Bronchial epithelial cell (primary cell): Measurements from ENCODE around the gene SNX19. TPM values are rescaled to one million over a fixed set of nuclear protein-coding genes. Genes with fewer than 3 reads are reported as not detected.
A peak's percentile ranks its signal among the peaks of the same experiment; 100 is the strongest.

Experiments
- DNase-seq: peaks from one replicate; pipeline ENCODE4 v3.0.0-alpha.2; 2010; ENCODE audit warnings: low read depth
- FAIRE-seq: peaks from 2 replicates; lab custom pipeline; 2011; peaks lifted over from hg19 to GRCh38; lab: Jason Lieb, UNC
- H3K27me3 ChIP-seq: 2 replicates; pipeline ENCODE4 v1.5.1; 2011; ENCODE audit warnings: low read length; ENCODE audit not compliant: control insufficient read depth, insufficient read depth
- H3K36me3 ChIP-seq: 2 replicates; pipeline ENCODE4 v1.5.1; 2011; ENCODE audit warnings: low read length; ENCODE audit not compliant: control insufficient read depth, insufficient read depth
- H3K4me3 ChIP-seq: 2 replicates; pipeline ENCODE4 v1.5.1; 2011; ENCODE audit warnings: mild to moderate bottlenecking, low read depth, low read length, control low read depth
- CTCF ChIP-seq: IDR thresholded peaks from 2 replicates; pipeline ENCODE4 v1.5.1; 2011; ENCODE audit warnings: mild to moderate bottlenecking, moderate library complexity, low read length, control low read depth, inconsistent platforms; ENCODE audit not compliant: insufficient read depth, severe bottlenecking
- total RNA-seq: library from RNA; depleted of rRNA; stranded (reverse); fragments of >200 nt; gene quantifications from 2 replicates; pipeline ENCODE4 v1.2.1, GENCODE V29; 2014

Gene SNX19
- total RNA-seq, 1 donor from 2014 or later, result 34.8 TPM

GRCh38 chr11:130918081-130918480, 1.8 kb upstream of the SNX19 start:
- FAIRE-seq (no peak), DNase-seq (no peak)
- TF ChIP-seq CTCF, result no peak
- H3K36me3 ChIP-seq, result peaks cover 11% of the 10 kb centered on the region
- no peaks in the 10 kb centered on the region for H3K27me3 ChIP-seq
- no peak overlapping the region for H3K4me3 ChIP-seq

GRCh38 chr11:130916910-130917309, 631 bp upstream of the SNX19 start:
- DNase-seq, result no peak
- TF ChIP-seq CTCF, result no peak
- Histone ChIP-seq H3K4me3 (peak overlapping the region; percentile 84), H3K27me3 (no peaks in the 10 kb centered on the region), H3K36me3 (peaks cover 12% of the 10 kb centered on the region)
- no peak for FAIRE-seq

- DNase-seq (no peak), FAIRE-seq (no peak)
- Histone ChIP-seq H3K27me3 (no peaks in the 10 kb centered on the region), H3K4me3 (peak overlapping the region; percentile 84), H3K36me3 (peaks cover 12% of the 10 kb centered on the region)
- TF ChIP-seq CTCF, result no peak
These were observed 559 bp downstream of the SNX19 start for GRCh38 chr11:130915603-130916237.

GRCh38 chr11:130913268-130913667, 3.0 kb downstream of the SNX19 start:
- Histone ChIP-seq H3K27me3 (no peaks in the 10 kb centered on the region), H3K4me3 (no peak overlapping the region), H3K36me3 (peaks cover 12% of the 10 kb centered on the region)
- DNase-seq, result no peak
- no peak for TF ChIP-seq CTCF
- peak; percentile 13 for FAIRE-seq

GRCh38 chr11:130912552-130912951, 3.7 kb downstream of the SNX19 start:
- Histone ChIP-seq H3K36me3 (peaks cover 16% of the 10 kb centered on the region), H3K4me3 (no peak overlapping the region), H3K27me3 (no peaks in the 10 kb centered on the region)
- FAIRE-seq (no peak), DNase-seq (no peak)
- no peak for TF ChIP-seq CTCF

GRCh38 chr11:130911306-130911705, 5.0 kb downstream of the SNX19 start:
- no peak for TF ChIP-seq CTCF
- peaks cover 20% of the 10 kb centered on the region for H3K36me3 ChIP-seq
- H3K27me3 ChIP-seq, result no peaks in the 10 kb centered on the region
- FAIRE-seq (no peak), DNase-seq (no peak)
- H3K4me3 ChIP-seq, result no peak overlapping the region
